H1 (cell line): ENCODE data around the gene ZNF92. TPM values are rescaled to one million over a fixed set of nuclear protein-coding genes. Genes with fewer than 3 reads are reported as not detected.

ENCODE experiments used
- CTCF ChIA-PET: fragments of 300-600 bp; sonication (Branson Sonifier 250); formaldehyde crosslinking; loops from one replicate; lab custom pipeline; 2021; ENCODE audit not compliant: partially characterized antibody; lab: Charles Lee
- POLR2A ChIA-PET: fragments of 300-600 bp; sonication (Branson Sonifier 250); formaldehyde crosslinking; loops from one replicate; lab custom pipeline; 2021; ENCODE audit warnings: inconsistent platforms; ENCODE audit not compliant: partially characterized antibody; lab: Charles Lee
- DNase-seq, 2 experiments: peaks; one replicate each; pipeline versions ENCODE4 v3.0.0 to v3.0.0-alpha.2; 2010 to 2022; ENCODE audit warnings: low spot score in 2 of 2, low read depth in 1 of 2, mixed read lengths in 1 of 2
- FAIRE-seq: peaks from 2 replicates; lab custom pipeline; 2011; peaks lifted over from hg19 to GRCh38; lab: Jason Lieb, UNC
- H2AFZ ChIP-seq: 2 replicates; pipeline ENCODE4 v1.8.1; 2012; ENCODE audit warnings: low read length, inconsistent platforms
- H2AK5ac ChIP-seq: 2 replicates; pipeline ENCODE4 v1.6.1; 2013; ENCODE audit warnings: low read depth, low read length
- H2BK120ac ChIP-seq: replicated peaks from 2 replicates; pipeline ENCODE3; 2013; ENCODE audit warnings: low read depth, low read length, inconsistent platforms
- H2BK12ac ChIP-seq: 2 replicates; pipeline ENCODE4 v1.6.1; 2013; ENCODE audit warnings: low read depth, low read length
- H2BK15ac ChIP-seq: 2 replicates; pipeline ENCODE4 v1.6.1; 2013; ENCODE audit warnings: low read length
- H2BK20ac ChIP-seq: 2 replicates; pipeline ENCODE4 v1.6.1; 2013; ENCODE audit warnings: low read length
- H2BK5ac ChIP-seq: 2 replicates; pipeline ENCODE4 v1.6.1; 2013; ENCODE audit warnings: low read depth, low read length
- H3K14ac ChIP-seq: 2 replicates; pipeline ENCODE4 v1.6.1; 2013; ENCODE audit warnings: inconsistent platforms; ENCODE audit not compliant: insufficient read length
- H3K18ac ChIP-seq: 2 replicates; pipeline ENCODE4 v1.6.1; 2013; ENCODE audit warnings: low read length; ENCODE audit errors: extremely low read depth
- H3K23ac ChIP-seq: 2 replicates; pipeline ENCODE4 v1.6.1; 2013; ENCODE audit warnings: inconsistent platforms; ENCODE audit not compliant: insufficient read length
- H3K23me2 ChIP-seq: 2 replicates; pipeline ENCODE4 v1.6.1; 2013; ENCODE audit warnings: low read depth, low read length
- H3K27ac ChIP-seq: 2 replicates; pipeline ENCODE4 v1.6.1; 2011; ENCODE audit warnings: low read depth, low read length, inconsistent platforms
- H3K27me3 ChIP-seq, 4 experiments: replicated peaks in 1 of 4; 1 replicate in 1 of 4; 2 replicates in 3 of 4; pipeline versions ENCODE4 v1.6.1 to v1.8.1; 2011 to 2013; ENCODE audit warnings: low read length in 3 of 4, mild to moderate bottlenecking in 3 of 4, inconsistent platforms in 2 of 4, mixed read lengths in 2 of 4, moderate library complexity in 1 of 4; ENCODE audit not compliant: control insufficient read depth in 3 of 4, insufficient read depth in 3 of 4; ENCODE audit errors: extremely low read depth in 1 of 4
- H3K36me3 ChIP-seq, 4 experiments: 2 replicates each; pipeline versions ENCODE4 v1.6.1 to v1.8.1; 2011 to 2013; ENCODE audit warnings: mild to moderate bottlenecking in 4 of 4, low read length in 3 of 4, moderate library complexity in 2 of 4, control low read depth in 1 of 4, inconsistent platforms in 1 of 4; ENCODE audit not compliant: insufficient read depth in 4 of 4, control insufficient read depth in 2 of 4
- H3K4ac ChIP-seq: replicated peaks from 2 replicates; pipeline ENCODE3; 2013; ENCODE audit warnings: low read length, low read depth, mixed read lengths, inconsistent platforms; ENCODE audit not compliant: insufficient read length
- H3K4me1 ChIP-seq, 4 experiments: replicated peaks in 1 of 4; 1 replicate in 1 of 4; 2 replicates in 3 of 4; pipeline versions ENCODE4 v1.6.1 to v1.8.1; 2011 to 2013; ENCODE audit warnings: low read length in 3 of 4, inconsistent platforms in 2 of 4, mixed read lengths in 1 of 4; ENCODE audit not compliant: insufficient read depth in 4 of 4, control insufficient read depth in 3 of 4
- H3K4me2 ChIP-seq, 2 experiments: 2 replicates each; pipeline versions ENCODE4 v1.6.1 to v1.8.1; 2011 to 2013; ENCODE audit warnings: low read depth in 2 of 2, low read length in 2 of 2, control low read depth in 1 of 2, inconsistent platforms in 1 of 2, mild to moderate bottlenecking in 1 of 2; ENCODE audit not compliant: insufficient read depth in 1 of 2
- H3K4me3 ChIP-seq, 4 experiments: fragments of 200-600, 300-600 bp in 1 of 4; sonication (generic), shearing (Covaris generic), sonication (Bioruptor Twin) in 1 of 4; 2 replicates each; pipeline versions ENCODE4 v1.5.1 to v1.8.1; 2011 to 2016; ENCODE audit warnings: low read length in 4 of 4, low read depth in 3 of 4, control low read depth in 2 of 4, inconsistent platforms in 2 of 4, mild to moderate bottlenecking in 2 of 4, mixed read lengths in 1 of 4, moderate library complexity in 1 of 4; ENCODE audit not compliant: insufficient read depth in 2 of 4; ENCODE audit errors: extremely low read depth in 1 of 4
- H3K56ac ChIP-seq: replicated peaks from 2 replicates; pipeline ENCODE3; 2013; ENCODE audit warnings: low read depth, mild to moderate bottlenecking, mixed read lengths, low read length, inconsistent platforms; ENCODE audit not compliant: insufficient read length
- H3K79me1 ChIP-seq: 2 replicates; pipeline ENCODE4 v1.6.1; 2013; ENCODE audit warnings: low read depth, low read length, control low read depth
- H3K79me2 ChIP-seq, 2 experiments: 2 replicates each; pipeline versions ENCODE4 v1.6.1 to v1.8.1; 2012 to 2013; ENCODE audit warnings: low read length in 2 of 2, mild to moderate bottlenecking in 2 of 2, inconsistent platforms in 1 of 2; ENCODE audit not compliant: insufficient read depth in 2 of 2, control insufficient read depth in 1 of 2
- H3K9ac ChIP-seq, 4 experiments: replicated peaks in 1 of 4; 1 replicate in 1 of 4; 2 replicates in 3 of 4; pipeline versions ENCODE4 v1.6.1 to v1.8.1; 2011 to 2013; ENCODE audit warnings: low read depth in 3 of 4, low read length in 3 of 4, control low read depth in 2 of 4, mild to moderate bottlenecking in 2 of 4, moderate library complexity in 2 of 4, inconsistent platforms in 1 of 4; ENCODE audit errors: extremely low read depth in 1 of 4
- H3K9me3 ChIP-seq, 2 experiments: 2 replicates each; pipeline versions ENCODE4 v1.6.1 to v1.8.1; 2012 to 2013; ENCODE audit warnings: mild to moderate bottlenecking in 2 of 2, moderate library complexity in 2 of 2, control low read depth in 1 of 2, inconsistent platforms in 1 of 2, low read depth in 1 of 2, low read length in 1 of 2, mixed read lengths in 1 of 2; ENCODE audit not compliant: insufficient read depth in 2 of 2
- H4K20me1 ChIP-seq, 2 experiments: replicated peaks in 1 of 2; 2 replicates each; pipeline versions ENCODE3 to v1.8.1; 2011 to 2013; ENCODE audit warnings: inconsistent platforms in 2 of 2, low read length in 2 of 2, mild to moderate bottlenecking in 1 of 2; ENCODE audit not compliant: insufficient read depth in 2 of 2, control insufficient read depth in 1 of 2
- H4K5ac ChIP-seq: 2 replicates; pipeline ENCODE4 v1.6.1; 2013; ENCODE audit warnings: low read length, low read depth, mixed read lengths, inconsistent platforms; ENCODE audit not compliant: insufficient read length
- H4K8ac ChIP-seq: 2 replicates; pipeline ENCODE4 v1.8.0; 2013; ENCODE audit warnings: mild to moderate bottlenecking, moderate library complexity, low read length, inconsistent platforms; ENCODE audit not compliant: insufficient read depth; ENCODE audit errors: extremely low read depth
- H4K91ac ChIP-seq: replicated peaks from 2 replicates; pipeline ENCODE3; 2013; ENCODE audit warnings: low read length, mixed read lengths, inconsistent platforms; ENCODE audit not compliant: insufficient read length
- ASH2L ChIP-seq: fragments of 200-600, 300-600 bp; sonication (generic); IDR thresholded peaks from one replicate; pipeline ENCODE4 v1.7.1; 2017; ENCODE audit warnings: low read length
- ATF3 ChIP-seq: IDR thresholded peaks from 2 replicates; pipeline ENCODE4 v1.6.1; 2011; ENCODE audit warnings: low read depth, mild to moderate bottlenecking, low read length; ENCODE audit not compliant: insufficient read depth
- CREB1 ChIP-seq: IDR thresholded peaks from 2 replicates; pipeline ENCODE4 v1.6.1; 2012; ENCODE audit warnings: inconsistent platforms
- E2F6 ChIP-seq: IDR thresholded peaks from 2 replicates; pipeline ENCODE4 v1.6.1; 2012; ENCODE audit warnings: inconsistent platforms
- EGR1 ChIP-seq: IDR thresholded peaks from 2 replicates; pipeline ENCODE4 v1.6.1; 2011; ENCODE audit warnings: low read depth, low read length, borderline replicate concordance
- GABPA ChIP-seq: IDR thresholded peaks from 2 replicates; pipeline ENCODE4 v1.6.1; 2011; ENCODE audit warnings: mild to moderate bottlenecking, low read length, moderate library complexity, borderline replicate concordance; ENCODE audit not compliant: insufficient read depth
- JUND ChIP-seq: IDR thresholded peaks from 2 replicates; pipeline ENCODE4 v1.6.1; 2011; ENCODE audit warnings: mild to moderate bottlenecking, improper control_type of control experiment, low read length
- MAX ChIP-seq: IDR thresholded peaks from 2 replicates; pipeline ENCODE4 v1.6.1; 2012; ENCODE audit warnings: inconsistent platforms
- POU5F1 ChIP-seq: IDR thresholded peaks from 2 replicates; pipeline ENCODE4 v1.6.1; 2011; ENCODE audit warnings: low read depth, mild to moderate bottlenecking, low read length, moderate library complexity
- SIX5 ChIP-seq: IDR thresholded peaks from 2 replicates; pipeline ENCODE4 v1.6.1; 2011; ENCODE audit warnings: mild to moderate bottlenecking, low read depth, low read length
- SUZ12 ChIP-seq: fragments of 200-600 bp; sonication (generic); IDR thresholded peaks from 2 replicates; pipeline ENCODE4 v1.6.1; 2012; ENCODE audit warnings: mild to moderate bottlenecking, inconsistent platforms, low read length, moderate library complexity, mixed read lengths
- TAF1 ChIP-seq: IDR thresholded peaks from 2 replicates; pipeline ENCODE4 v1.6.1; 2011; ENCODE audit warnings: mild to moderate bottlenecking, low read depth, low read length
- TEAD4 ChIP-seq: IDR thresholded peaks from 2 replicates; pipeline ENCODE4 v1.6.1; 2012; ENCODE audit warnings: low read depth, low read length, inconsistent platforms, mixed read lengths
- YY1 ChIP-seq: IDR thresholded peaks from 2 replicates; pipeline ENCODE4 v1.6.1; 2011; ENCODE audit warnings: low read depth, mild to moderate bottlenecking, low read length
- WGBS, 2 experiments: shearing (Covaris generic) in 1 of 2; methylation state at CpG; one replicate each; pipeline versions ENCODE4 v1.1.6 to v1.1.7; 2013 to 2015; ENCODE audit warnings: low lambda C conversion rate in 2 of 2, mixed read lengths in 2 of 2, inconsistent platforms in 1 of 2, low coverage in 1 of 2, missing lambda C conversion rate in 1 of 2; ENCODE audit not compliant: insufficient replicate concordance in 2 of 2, insufficient coverage in 1 of 2, insufficient read length in 1 of 2; ENCODE audit errors: extremely low coverage in 1 of 2, missing lambda C conversion rate in 1 of 2; 5-methylcytosine and 5-hydroxymethylcytosine counted together
- polyA plus RNA-seq, 7 experiments: library from polyadenylated mRNA; depleted of rRNA in 3 of 7; stranded (reverse) in 5 of 7; unstranded in 2 of 7; fragments of >200 nt in 5 of 7; fragments of 200-250 nt in 2 of 7; gene quantifications; 1 replicate in 5 of 7; 2 replicates in 1 of 7; 4 replicates in 1 of 7; pipeline versions ENCODE4 v1.2.1 to v1.2.3, GENCODE V29; 2011 to 2013; ENCODE audit warnings: missing spikeins in 2 of 7, mixed read lengths in 2 of 7
- total RNA-seq: library from RNA; stranded (reverse); fragmentation: NEBNext Ultra II Directional; extraction: Animal tissue kit (Norgen Biotek cat#: 25700); gene quantifications from 2 replicates; pipeline ENCODE4 v1.2.1, GENCODE V29; 2021

Gene ZNF92
- total and polyA plus RNA-seq, 2 of the 8 experiments (the other 6 are each of a cell fraction or from before 2014, with no cell fraction given) = 2.8 to 39.8 TPM

GRCh38 chr7:65387891-65388290 is 14.2 kb downstream of the ZNF92 start:
- 100% methylated on average over 2 of the region's 2 CpGs; no CpG with 5 or more reads in 1 of the 2 experiments for WGBS, 2 experiments

More at GRCh38 chr7:65387891-65388290, 14.2 kb downstream of the ZNF92 start:
- no peaks in the 10 kb centered on the region for H3K23me2 ChIP-seq
- no peak overlapping the region for H3K14ac ChIP-seq
- no peak overlapping the region for H4K5ac ChIP-seq
- H4K20me1 ChIP-seq = peaks cover 3 to 8% of the 10 kb centered on the region in 2 experiments
- H3K27me3 ChIP-seq = no peaks in the 10 kb centered on the region
- DNase-seq (no peak), FAIRE-seq (no peak)
- no peak overlapping the region for H3K4me3 ChIP-seq
- CTCF ChIA-PET = no interaction called here
- peaks cover 9 to 80% of the 10 kb centered on the region in 2 experiments; a peak in 3 of 4 replicates for H3K79me2 ChIP-seq
- no peak overlapping the region for H2BK5ac ChIP-seq
- H2BK15ac ChIP-seq = no peak overlapping the region
- H3K4ac ChIP-seq = no peak overlapping the region
- H3K79me1 ChIP-seq = no peaks in the 10 kb centered on the region
- H3K9ac ChIP-seq = no peak overlapping the region; a peak in 1 of 7 replicates
- H3K56ac ChIP-seq = no peak overlapping the region
- H3K4me2 ChIP-seq = no peak overlapping the region
- peaks cover 0 to 21% (median 10%) of the 10 kb centered on the region in 4 experiments; a peak in 5 of 8 replicates for H3K36me3 ChIP-seq
- H3K4me1 ChIP-seq = no peaks in the 10 kb centered on the region
- no peak overlapping the region for H3K23ac ChIP-seq
- no peak overlapping the region for H2AFZ ChIP-seq
- TF ChIP-seq TEAD4 = no peak
- TF ChIP-seq TAF1 = no peak
- no peak for TF ChIP-seq ATF3
- no peak for TF ChIP-seq EGR1
- no peak for TF ChIP-seq GABPA
- no peak for TF ChIP-seq SUZ12
- TF ChIP-seq POU5F1 = no peak
- no peak for TF ChIP-seq MAX
- no peak for TF ChIP-seq SIX5
- TF ChIP-seq JUND = no peak
- no peak for TF ChIP-seq CREB1
- no peak for TF ChIP-seq ASH2L
- TF ChIP-seq E2F6 = no peak
- TF ChIP-seq YY1 = no peak
- no peak overlapping the region for H2AK5ac ChIP-seq
- no peak overlapping the region for H2BK12ac ChIP-seq
- H4K91ac ChIP-seq = no peak overlapping the region
- no peak overlapping the region for H3K18ac ChIP-seq
- no peak overlapping the region for H2BK120ac ChIP-seq
- no peaks in the 10 kb centered on the region for H3K9me3 ChIP-seq
- H3K27ac ChIP-seq = no peak overlapping the region
- POLR2A ChIA-PET = interaction anchor here (0.7 kb wide), 1 partner anchor 10 kb away, joined by 3 read pairs; no protein-coding TSS in a partner anchor
- no peak overlapping the region for H4K8ac ChIP-seq
- H2BK20ac ChIP-seq = no peak overlapping the region
